HCT116 (cell line): ENCODE data around the gene CAMKMT. TPM values are rescaled to one million over a fixed set of nuclear protein-coding genes. Genes with fewer than 3 reads are reported as not detected.

Experiments
- ATAC-seq: fragments of 200-7000 bp; cut with Tn5 transposase; 2 replicates; pipeline ENCODE4 v1.9.1; 2020; ENCODE audit warnings: mild to moderate bottlenecking, moderate library complexity
- BruUV-seq: library from RNA; stranded (reverse); fragments of 400-500 nt; replicated peaks from 2 replicates; lab custom pipeline; 2021; lab: Mats Ljungman, UMichigan
- CTCF ChIA-PET: fragments of 300-600 bp; sonication (Branson Sonifier 250); formaldehyde crosslinking; loops from one replicate; lab custom pipeline; 2021; ENCODE audit warnings: antibody characterized with exemption; lab: Charles Lee
- POLR2A ChIA-PET: fragments of 300-600, 350-600 bp; sonication (Branson Sonifier 250); formaldehyde crosslinking; loops from one replicate; lab custom pipeline; 2021; ENCODE audit warnings: antibody characterized with exemption; lab: Charles Lee
- RAD21 ChIA-PET, 2 experiments: fragments of 300-600 bp; sonication (Branson Sonifier 250); formaldehyde crosslinking; loops; one replicate each; lab custom pipeline; 2023; ENCODE audit warnings: low total read pairs in 2 of 2; ENCODE audit not compliant: uncharacterized antibody in 2 of 2, unreplicated experiment in 2 of 2, low non-redundant PET in 1 of 2; lab: Charles Lee
- DNase-seq: peaks from one replicate; pipeline ENCODE4 v3.0.0-alpha.2; 2010; ENCODE audit warnings: low read depth, low spot score
- H2AFZ ChIP-seq: fragments of 200-600 bp; shearing (Covaris generic), sonication (generic); 2 replicates; pipeline ENCODE4 v1.6.1; 2017; ENCODE audit warnings: low read depth, mixed run types, mixed read lengths, antibody characterized with exemption, low read length; ENCODE audit not compliant: poor library complexity, severe bottlenecking
- H3K27ac ChIP-seq: 2 replicates; pipeline ENCODE4 v1.5.1; 2012; ENCODE audit warnings: low read depth, low read length
- H3K27me3 ChIP-seq: fragments of 200-600 bp; sonication (generic); 2 replicates; pipeline ENCODE4 v1.6.1; 2016; ENCODE audit warnings: mixed run types, low read length, mixed read lengths; ENCODE audit not compliant: insufficient read depth
- H3K36me3 ChIP-seq, 2 experiments: fragments of 200-500 bp in 1 of 2; fragments of 200-600 bp in 1 of 2; sonication (Bioruptor generic) in 1 of 2; sonication (generic) in 1 of 2; 2 replicates each; pipeline versions ENCODE4 v1.5.1 to v1.6.1; 2014 to 2016; ENCODE audit warnings: low read length in 2 of 2, inconsistent platforms in 1 of 2, mixed read lengths in 1 of 2, mixed run types in 1 of 2; ENCODE audit not compliant: insufficient read depth in 2 of 2, control insufficient read depth in 1 of 2
- H3K4me1 ChIP-seq, 2 experiments: fragments of 200-600 bp in 1 of 2; sonication (generic) in 1 of 2; 2 replicates each; pipeline versions ENCODE4 v1.5.1 to v1.6.1; 2012 to 2017; ENCODE audit warnings: low read length in 2 of 2, inconsistent platforms in 1 of 2, mild to moderate bottlenecking in 1 of 2, mixed read lengths in 1 of 2, mixed run types in 1 of 2, moderate library complexity in 1 of 2; ENCODE audit not compliant: insufficient read depth in 2 of 2, control insufficient read depth in 1 of 2
- H3K4me2 ChIP-seq: fragments of 200-600 bp; sonication (generic); 2 replicates; pipeline ENCODE4 v1.6.1; 2017; ENCODE audit warnings: mixed run types, low read length, mixed read lengths
- H3K4me3 ChIP-seq, 2 experiments: fragments of 200-600 bp in 1 of 2; sonication (generic) in 1 of 2; replicated peaks in 1 of 2; 2 replicates each; pipeline ENCODE4 v1.5.1; 2011 to 2016; ENCODE audit warnings: low read length in 2 of 2, control low read depth in 1 of 2, low read depth in 1 of 2, mild to moderate bottlenecking in 1 of 2, mixed read lengths in 1 of 2, mixed run types in 1 of 2
- H3K79me2 ChIP-seq: fragments of 200-600 bp; sonication (generic); 2 replicates; pipeline ENCODE4 v1.6.1; 2017; ENCODE audit warnings: mild to moderate bottlenecking, mixed run types, low read length, moderate library complexity, mixed read lengths; ENCODE audit not compliant: insufficient read depth
- H3K9ac ChIP-seq: fragments of 200-600 bp; sonication (generic); 2 replicates; pipeline ENCODE4 v1.6.1; 2016; ENCODE audit warnings: low read length, mixed read lengths
- H3K9me2 ChIP-seq: fragments of 200-600 bp; sonication (generic), shearing (Covaris generic); 2 replicates; pipeline ENCODE4 v1.6.1; 2017; ENCODE audit warnings: mixed run types, mild to moderate bottlenecking, moderate library complexity; ENCODE audit not compliant: insufficient read depth
- H3K9me3 ChIP-seq, 2 experiments: fragments of 200-500 bp in 1 of 2; fragments of 200-600 bp in 1 of 2; sonication (Bioruptor generic) in 1 of 2; sonication (generic) in 1 of 2; 2 replicates each; pipeline ENCODE4 v1.6.1; 2014 to 2017; ENCODE audit warnings: low read length in 2 of 2, mixed read lengths in 2 of 2, inconsistent platforms in 1 of 2, low read depth in 1 of 2, mild to moderate bottlenecking in 1 of 2, mixed run types in 1 of 2, moderate library complexity in 1 of 2; ENCODE audit not compliant: control insufficient read depth in 1 of 2, insufficient read depth in 1 of 2
- H4K20me1 ChIP-seq: fragments of 200-600 bp; sonication (generic), shearing (Covaris generic); 2 replicates; pipeline ENCODE4 v1.6.1; 2017; ENCODE audit warnings: mixed run types, mild to moderate bottlenecking, moderate library complexity; ENCODE audit not compliant: insufficient read depth
- CEBPB ChIP-seq: IDR thresholded peaks from 2 replicates; pipeline ENCODE4 v1.6.1; 2012; ENCODE audit warnings: low read depth
- EGR1 ChIP-seq: IDR thresholded peaks from 2 replicates; pipeline ENCODE4 v1.6.1; 2012; ENCODE audit warnings: low read depth
- EZH2 ChIP-seq: fragments of 200-600 bp; sonication (generic); IDR thresholded peaks from 2 replicates; pipeline ENCODE4 v1.6.1; 2017; ENCODE audit warnings: antibody characterized with exemption, mixed run types
- EZH2phosphoT487 ChIP-seq: fragments of 200-600 bp; IDR thresholded peaks from 2 replicates; pipeline ENCODE4 v1.6.1; 2018; ENCODE audit warnings: antibody characterized with exemption, borderline replicate concordance
- JUND ChIP-seq: IDR thresholded peaks from 2 replicates; pipeline ENCODE4 v1.6.1; 2012
- POLR2A ChIP-seq: IDR thresholded peaks from 2 replicates; pipeline ENCODE4 v1.7.0; 2011; ENCODE audit warnings: borderline replicate concordance; ENCODE audit not compliant: insufficient read depth, insufficient read length; ENCODE audit errors: extremely low read depth
- POLR2AphosphoS5 ChIP-seq: IDR thresholded peaks from 2 replicates; pipeline ENCODE4 v1.6.1; 2011; ENCODE audit warnings: mild to moderate bottlenecking, low read depth, low read length, moderate library complexity
- REST ChIP-seq: IDR thresholded peaks from 2 replicates; pipeline ENCODE4 v1.6.1; 2012; ENCODE audit warnings: low read depth
- SIN3A ChIP-seq: IDR thresholded peaks from 2 replicates; pipeline ENCODE4 v1.6.1; 2012; ENCODE audit warnings: low read depth
- TCF7L2 ChIP-seq: IDR thresholded peaks from 2 replicates; pipeline ENCODE4 v1.7.0; 2011; ENCODE audit warnings: borderline replicate concordance, inconsistent platforms; ENCODE audit not compliant: insufficient read depth, insufficient read length; ENCODE audit errors: extremely low read depth
- ZNF274 ChIP-seq: fragments of 200-500 bp; sonication (Bioruptor generic); IDR thresholded peaks from 2 replicates; pipeline ENCODE4 v1.6.1; 2014; ENCODE audit warnings: mild to moderate bottlenecking, low read depth, low read length, inconsistent platforms
- intact Hi-C: fragments of 100-400 bp; cut with micrococcal nuclease; formaldehyde crosslinking; loops from 2 replicates; pipeline ENCODE4 v1.10.0; 2022
- total RNA-seq: library from RNA; stranded (reverse); gene quantifications from one replicate; pipeline ENCODE4 v1.2.1, GENCODE V29; 2021; ENCODE audit not compliant: unreplicated experiment
- TF ChIP-seq, protein P1 (sequence below): IDR thresholded peaks from 2 replicates; pipeline ENCODE4 v1.6.1; 2012
- TF ChIP-seq, protein P2 (sequence below): IDR thresholded peaks from 2 replicates; pipeline ENCODE4 v1.6.1; 2012
- TF ChIP-seq, protein P3 (sequence below), 3 experiments: fragments of 200-600 bp in 1 of 3; sonication (generic) in 1 of 3; IDR thresholded peaks in 2 of 3; conservative IDR thresholded peaks in 1 of 3; 2 replicates each; pipeline ENCODE4 v1.5.1; 2012 to 2017; ENCODE audit warnings: low read depth in 2 of 3, low read length in 2 of 3, antibody characterized with exemption in 1 of 3, borderline replicate concordance in 1 of 3, control low read depth in 1 of 3, mild to moderate bottlenecking in 1 of 3, mixed read lengths in 1 of 3, mixed run types in 1 of 3, moderate library complexity in 1 of 3; ENCODE audit not compliant: insufficient read depth in 1 of 3

Gene CAMKMT
- total RNA-seq, 1 experiment from 2014 or later: 10.6 TPM

DNA sequence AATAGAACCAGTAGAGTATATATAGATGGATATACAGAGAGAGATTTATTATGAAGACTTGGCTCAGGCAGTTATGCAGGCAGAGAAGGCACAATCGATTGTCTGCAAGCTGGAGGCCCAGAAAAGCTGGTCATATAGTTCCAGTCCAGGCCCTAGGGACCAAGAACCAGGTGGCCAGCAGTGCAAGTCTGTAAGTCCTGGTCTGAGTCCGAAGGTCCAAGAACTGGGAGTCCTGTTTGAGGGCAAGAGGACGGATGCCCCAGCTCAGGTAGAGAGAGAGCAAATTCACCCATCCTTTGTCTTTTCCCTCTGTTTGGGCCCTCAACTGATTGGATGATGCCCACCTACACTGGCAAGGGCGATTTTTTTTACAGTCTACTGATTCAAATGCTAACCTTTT is 164.6 kb downstream of the CAMKMT start:
- no peak overlapping the region for H3K4me2 ChIP-seq
- intact Hi-C loops: no loop called here
- no peak overlapping the region for H3K4me3 ChIP-seq
- POLR2A ChIA-PET: no interaction called here
- BruUV-seq: no TSS peak
- H2AFZ ChIP-seq: no peak overlapping the region
- ATAC-seq (no peak), DNase-seq (no peak)
- CTCF ChIA-PET: interaction anchor here (0.9 kb wide), 1 partner anchor 46 kb away, joined by 3 read pairs; no protein-coding TSS in a partner anchor
- H3K36me3 ChIP-seq: no peaks in the 10 kb centered on the region
- H3K27ac ChIP-seq: no peak overlapping the region
- no peaks in the 10 kb centered on the region for H3K27me3 ChIP-seq
- H3K9me2 ChIP-seq: no peaks in the 10 kb centered on the region
- no peak overlapping the region for H3K9ac ChIP-seq
- H4K20me1 ChIP-seq: no peaks in the 10 kb centered on the region
- no peak for TF ChIP-seq EZH2
- no peak for TF ChIP-seq POLR2AphosphoS5
- TF ChIP-seq ZNF274: no peak
- no peak for TF ChIP-seq POLR2A
- no peak for TF ChIP-seq SIN3A
- no peak for TF ChIP-seq EGR1
- TF ChIP-seq, protein P1, sequence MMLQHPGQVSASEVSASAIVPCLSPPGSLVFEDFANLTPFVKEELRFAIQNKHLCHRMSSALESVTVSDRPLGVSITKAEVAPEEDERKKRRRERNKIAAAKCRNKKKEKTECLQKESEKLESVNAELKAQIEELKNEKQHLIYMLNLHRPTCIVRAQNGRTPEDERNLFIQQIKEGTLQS: no peak
- no peak for TF ChIP-seq CEBPB
- no peak for TF ChIP-seq JUND
- no peak for TF ChIP-seq EZH2phosphoT487
- TF ChIP-seq, protein P2, sequence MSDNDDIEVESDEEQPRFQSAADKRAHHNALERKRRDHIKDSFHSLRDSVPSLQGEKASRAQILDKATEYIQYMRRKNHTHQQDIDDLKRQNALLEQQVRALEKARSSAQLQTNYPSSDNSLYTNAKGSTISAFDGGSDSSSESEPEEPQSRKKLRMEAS: no peak
- TF ChIP-seq, all 23 proteins: peak for 0
- RAD21 ChIA-PET: no interaction called here
- Histone ChIP-seq H3K79me2 (no peaks in the 10 kb centered on the region), H3K9me3 (peaks cover 0 to 5% of the 10 kb centered on the region in 2 experiments; a peak in 1 of 4 replicates), H3K4me1 (0 out of 4 replicates have a peak, but pooled peaks cover 0 to 2% of the 10 kb centered on the region in 2 experiments)

DNA sequence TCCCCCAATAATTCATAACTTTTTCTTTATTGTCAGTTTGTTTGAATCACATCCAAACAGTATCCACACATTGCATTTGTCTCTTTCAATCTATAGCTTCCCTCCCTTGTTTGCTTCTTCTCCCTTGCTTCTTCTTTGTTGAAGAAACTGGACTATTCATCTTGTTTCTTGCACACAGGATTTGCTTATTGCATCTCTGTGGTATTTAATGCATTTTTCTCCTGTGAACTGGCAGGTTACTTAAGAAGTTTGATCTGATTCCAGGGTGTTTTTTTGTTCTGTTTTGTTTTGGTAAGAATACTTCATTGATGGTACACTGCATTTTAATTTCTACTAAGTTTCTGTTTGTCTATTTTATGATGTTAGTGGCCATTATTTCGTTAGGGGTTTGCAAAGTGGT is 166.8 kb downstream of the CAMKMT start:
- H3K27me3 ChIP-seq: no peaks in the 10 kb centered on the region
- no peaks in the 10 kb centered on the region for H3K9me3 ChIP-seq
- intact Hi-C loops: no loop called here
- no peak overlapping the region for H3K4me3 ChIP-seq
- H3K36me3 ChIP-seq: no peaks in the 10 kb centered on the region
- H3K79me2 ChIP-seq: no peaks in the 10 kb centered on the region
- RAD21 ChIA-PET: no interaction called here
- ATAC-seq: no peak
- no peak for DNase-seq
- H3K4me1 ChIP-seq: 0 out of 4 replicates have a peak, but pooled peaks cover 0 to 2% of the 10 kb centered on the region in 2 experiments
- POLR2A ChIA-PET: no interaction called here
- CTCF ChIA-PET: no interaction called here
- H3K9ac ChIP-seq: no peak overlapping the region
- H4K20me1 ChIP-seq: no peaks in the 10 kb centered on the region
- no peak overlapping the region for H2AFZ ChIP-seq
- no peak overlapping the region for H3K27ac ChIP-seq
- BruUV-seq: no TSS peak
- H3K9me2 ChIP-seq: no peaks in the 10 kb centered on the region
- H3K4me2 ChIP-seq: no peak overlapping the region
- TF ChIP-seq CEBPB (no peak), POLR2AphosphoS5 (no peak), REST (no peak), EZH2 (no peak), SIN3A (no peak), TCF7L2 (no peak)
- TF ChIP-seq, protein P2: no peak
- TF ChIP-seq, protein P3, sequence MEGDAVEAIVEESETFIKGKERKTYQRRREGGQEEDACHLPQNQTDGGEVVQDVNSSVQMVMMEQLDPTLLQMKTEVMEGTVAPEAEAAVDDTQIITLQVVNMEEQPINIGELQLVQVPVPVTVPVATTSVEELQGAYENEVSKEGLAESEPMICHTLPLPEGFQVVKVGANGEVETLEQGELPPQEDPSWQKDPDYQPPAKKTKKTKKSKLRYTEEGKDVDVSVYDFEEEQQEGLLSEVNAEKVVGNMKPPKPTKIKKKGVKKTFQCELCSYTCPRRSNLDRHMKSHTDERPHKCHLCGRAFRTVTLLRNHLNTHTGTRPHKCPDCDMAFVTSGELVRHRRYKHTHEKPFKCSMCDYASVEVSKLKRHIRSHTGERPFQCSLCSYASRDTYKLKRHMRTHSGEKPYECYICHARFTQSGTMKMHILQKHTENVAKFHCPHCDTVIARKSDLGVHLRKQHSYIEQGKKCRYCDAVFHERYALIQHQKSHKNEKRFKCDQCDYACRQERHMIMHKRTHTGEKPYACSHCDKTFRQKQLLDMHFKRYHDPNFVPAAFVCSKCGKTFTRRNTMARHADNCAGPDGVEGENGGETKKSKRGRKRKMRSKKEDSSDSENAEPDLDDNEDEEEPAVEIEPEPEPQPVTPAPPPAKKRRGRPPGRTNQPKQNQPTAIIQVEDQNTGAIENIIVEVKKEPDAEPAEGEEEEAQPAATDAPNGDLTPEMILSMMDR (IDR thresholded peaks at IDR 0.05 in 2 of 3, conservative IDR thresholded peaks at IDR 0.05 in 1 of 3; ENCODE audit: borderline replicate concordance in 1 of 3, insufficient read depth in 1 of 3, low read depth in 2 of 3, low read length in 2 of 3): no peak
